ENCODE measurements around the gene IL17D.

GRCh38 chr13:20709782-20710181 is 6.3 kb downstream of the IL17D start:
- TF ChIP-seq POLR2AphosphoS5 (IDR thresholded peaks at IDR 0.05; ENCODE audit: low read depth, low read length) (no peak), POLR2A (IDR thresholded peaks at IDR 0.05; ENCODE audit: low read depth, low read length) (no peak)

Measured in GM12892 (cell line).